Erythroblast (primary cell): ENCODE results near the gene LGALS7.
A peak's percentile ranks its signal among the peaks of the same experiment; 100 is the strongest.
"Not testable (repeated sequence)": the region's sequence is repeated elsewhere in the genome, so short reads cannot be mapped to it uniquely, and the experiment has no call there.

ENCODE experiments used
- DNase-seq, 2 experiments: peaks; one replicate each; lab custom pipeline; 2025; lab: John Stamatoyannopoulos, UW
- GATA1 ChIP-seq: IDR thresholded peaks from 2 replicates; pipeline ENCODE4 v1.6.1; 2011; ENCODE audit warnings: low read depth, mild to moderate bottlenecking, control low read depth, low read length, moderate library complexity
- POLR2A ChIP-seq: IDR thresholded peaks from 2 replicates; pipeline ENCODE4 v1.6.1; 2011; ENCODE audit warnings: mild to moderate bottlenecking, low read length

LGALS7 gene

GRCh38 chr19:38788478-38789243 lies 15.3 kb upstream of the LGALS7 start, which contains the start of gene LGALS7B:
Gene LGALS7B (plus strand): TSS chr19:38789200. CDS start chr19:38789227, 27 bp downstream.
- DNase-seq: no peak
- TF ChIP-seq POLR2A (no peak), GATA1 (no peak)

- TF ChIP-seq GATA1 (no peak), POLR2A (no peak)
- DNase-seq: no peak
Measured at GRCh38 chr19:38786572-38787265, 13.4 kb upstream of the LGALS7 start.

- DNase-seq: not testable (repeated sequence)
Measured at GRCh38 chr19:38786061-38786460, 12.7 kb upstream of the LGALS7 start.

GRCh38 chr19:38785187-38785699 lies 11.9 kb upstream of the LGALS7 start:
- TF ChIP-seq GATA1 (no peak), POLR2A (no peak)
- no peak for DNase-seq

- DNase-seq: peak; percentile 28 to 50
- TF ChIP-seq GATA1 (no peak), POLR2A (no peak)
Measured at GRCh38 chr19:38784224-38784623, 10.9 kb upstream of the LGALS7 start.

- not testable (repeated sequence) for DNase-seq
Measured at GRCh38 chr19:38782212-38782611, 8.9 kb upstream of the LGALS7 start.

GRCh38 chr19:38781058-38781457 lies 7.7 kb upstream of the LGALS7 start:
- peak; percentile 64 to 80 for DNase-seq
- no peak for TF ChIP-seq POLR2A
- TF ChIP-seq GATA1: no peak

GRCh38 chr19:38780443-38780842 lies 7.1 kb upstream of the LGALS7 start:
- no peak for DNase-seq
- no peak for TF ChIP-seq POLR2A
- no peak for TF ChIP-seq GATA1

GRCh38 chr19:38778733-38779132 lies 5.4 kb upstream of the LGALS7 start:
- DNase-seq: no peak
- TF ChIP-seq POLR2A (no peak), GATA1 (no peak)

- no peak for DNase-seq
- TF ChIP-seq GATA1 (no peak), POLR2A (no peak)
Measured at GRCh38 chr19:38774181-38774950, 1.0 kb upstream of the LGALS7 start.

- not testable (repeated sequence) for DNase-seq
Measured at GRCh38 chr19:38771569-38771968, 1.7 kb downstream of the LGALS7 start.

GRCh38 chr19:38770949-38771275 lies 2.4 kb downstream of the LGALS7 start:
- DNase-seq: not testable (repeated sequence)

GRCh38 chr19:38770228-38770948 lies 2.9 kb downstream of the LGALS7 start:
- not testable (repeated sequence) for DNase-seq
